Progenitor cell of endocrine pancreas (in vitro differentiated cells): ENCODE data around the gene CD1C. TPM values are rescaled to one million over a fixed set of nuclear protein-coding genes. Genes with fewer than 3 reads are reported as not detected.

Experiments
- DNase-seq: peaks from one replicate; pipeline ENCODE4 v3.0.0; 2021; ENCODE audit warnings: low spot score; ENCODE audit not compliant: unreplicated experiment
- H3K27ac Mint-ChIP-seq: 2 replicates; pipeline ENCODE4 v1.8.0; 2021; ENCODE audit warnings: mild to moderate bottlenecking, moderate library complexity, mixed read lengths
- H3K27me3 Mint-ChIP-seq: 2 replicates; pipeline ENCODE4 v1.8.0; 2021; ENCODE audit warnings: mixed read lengths
- H3K36me3 Mint-ChIP-seq: 2 replicates; pipeline ENCODE4 v1.8.0; 2022; ENCODE audit warnings: mixed read lengths; ENCODE audit not compliant: insufficient read depth
- H3K4me1 Mint-ChIP-seq: 2 replicates; pipeline ENCODE4 v1.8.0; 2021; ENCODE audit warnings: low read depth, mixed read lengths
- H3K4me3 Mint-ChIP-seq: 2 replicates; pipeline ENCODE4 v1.8.0; 2021; ENCODE audit warnings: low read depth, mild to moderate bottlenecking, moderate library complexity, mixed read lengths
- H3K9me3 Mint-ChIP-seq: 2 replicates; pipeline ENCODE4 v1.8.0; 2021; ENCODE audit warnings: low read depth, mixed read lengths
- CTCF ChIP-seq: fragments of 200-600 bp; sonication (generic); IDR thresholded peaks from one replicate; pipeline ENCODE4 v1.5.0; 2021; ENCODE audit warnings: antibody characterized with exemption, mild to moderate bottlenecking; ENCODE audit not compliant: unreplicated experiment
- total RNA-seq: library from RNA; stranded (reverse); gene quantifications from 2 replicates; pipeline ENCODE4 v1.2.1, GENCODE V29; 2021

The CD1C gene
- total RNA-seq, 1 donor from 2014 or later: not detected

GRCh38 chr1:158330391-158331105 lies 40.8 kb downstream of the CD1C start:
- no peak for TF ChIP-seq CTCF
- no peaks in the 10 kb centered on the region for H3K4me1 Mint-ChIP-seq
- DNase-seq: no peak
- H3K27ac Mint-ChIP-seq: no peak overlapping the region
- no peaks in the 10 kb centered on the region for H3K36me3 Mint-ChIP-seq
- no peaks in the 10 kb centered on the region for H3K27me3 Mint-ChIP-seq
- H3K4me3 Mint-ChIP-seq: no peak overlapping the region
- H3K9me3 Mint-ChIP-seq: no peaks in the 10 kb centered on the region

DNA sequence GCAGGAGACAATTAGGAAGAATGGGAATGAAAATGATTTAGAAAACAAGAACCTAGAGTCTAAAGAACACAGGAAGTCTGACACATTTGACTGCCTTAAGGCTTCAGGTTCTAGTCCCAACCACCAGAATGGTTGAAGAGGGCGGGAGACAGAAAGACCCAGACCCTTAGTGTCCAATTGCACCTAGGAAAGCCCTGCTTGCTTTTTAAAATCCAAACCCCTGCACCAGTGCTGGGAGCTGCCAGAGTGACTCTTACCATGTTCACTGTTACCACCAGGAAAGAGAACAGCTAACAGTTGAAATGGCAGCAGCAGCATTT lies 41.3 kb downstream of the CD1C start:
- H3K27ac Mint-ChIP-seq: no peak overlapping the region
- no peaks in the 10 kb centered on the region for H3K9me3 Mint-ChIP-seq
- no peak for DNase-seq
- no peaks in the 10 kb centered on the region for H3K27me3 Mint-ChIP-seq
- TF ChIP-seq CTCF: no peak
- no peaks in the 10 kb centered on the region for H3K4me1 Mint-ChIP-seq
- no peak overlapping the region for H3K4me3 Mint-ChIP-seq
- H3K36me3 Mint-ChIP-seq: no peaks in the 10 kb centered on the region

DNA sequence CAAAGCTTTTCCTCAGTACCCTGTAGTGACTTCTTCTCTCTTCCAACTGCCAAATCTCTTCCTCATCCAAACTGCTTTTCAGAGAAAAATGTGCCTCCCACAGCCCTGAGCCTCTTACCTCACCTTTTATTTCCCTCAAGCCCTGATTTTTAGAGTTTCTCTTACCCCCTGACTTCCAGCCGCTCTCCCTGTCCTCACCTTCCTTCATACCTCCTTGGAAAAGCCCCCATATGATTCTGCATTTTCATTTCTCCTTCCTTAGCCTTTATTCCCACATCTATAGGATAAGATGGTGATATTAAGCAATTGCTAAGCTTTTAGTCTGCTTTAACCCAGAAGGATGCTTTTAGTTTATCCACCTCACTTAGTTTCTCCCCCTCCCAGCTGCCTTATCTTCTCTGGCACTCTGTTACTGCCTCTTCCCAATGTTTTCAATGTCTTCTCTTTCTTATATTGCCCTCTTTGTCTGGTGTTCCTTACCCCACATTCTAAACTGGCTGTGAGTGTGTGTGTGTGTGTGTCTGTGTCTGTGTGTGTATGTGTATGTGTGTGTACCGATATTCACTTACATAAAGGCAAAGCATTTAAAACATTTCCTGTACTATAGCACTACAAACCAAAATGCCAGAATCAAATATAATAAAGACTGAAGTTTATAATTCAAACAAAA lies 41.9 kb downstream of the CD1C start, which contains the start of gene CD1B:
Gene CD1B (minus strand): TSS at position 51 of the 670 bp plus-strand sequence. CDS start 108 bp downstream, outside the sequence.
- no peaks in the 10 kb centered on the region for H3K4me1 Mint-ChIP-seq
- H3K4me3 Mint-ChIP-seq: no peak within 1 kb of the TSS
- H3K36me3 Mint-ChIP-seq: no peaks in the 10 kb centered on the region
- no peak for DNase-seq
- H3K27me3 Mint-ChIP-seq: no peaks in the 10 kb centered on the region
- no peaks in the 10 kb centered on the region for H3K9me3 Mint-ChIP-seq
- no peak for TF ChIP-seq CTCF
- H3K27ac Mint-ChIP-seq: no peak within 1 kb of the TSS

DNA sequence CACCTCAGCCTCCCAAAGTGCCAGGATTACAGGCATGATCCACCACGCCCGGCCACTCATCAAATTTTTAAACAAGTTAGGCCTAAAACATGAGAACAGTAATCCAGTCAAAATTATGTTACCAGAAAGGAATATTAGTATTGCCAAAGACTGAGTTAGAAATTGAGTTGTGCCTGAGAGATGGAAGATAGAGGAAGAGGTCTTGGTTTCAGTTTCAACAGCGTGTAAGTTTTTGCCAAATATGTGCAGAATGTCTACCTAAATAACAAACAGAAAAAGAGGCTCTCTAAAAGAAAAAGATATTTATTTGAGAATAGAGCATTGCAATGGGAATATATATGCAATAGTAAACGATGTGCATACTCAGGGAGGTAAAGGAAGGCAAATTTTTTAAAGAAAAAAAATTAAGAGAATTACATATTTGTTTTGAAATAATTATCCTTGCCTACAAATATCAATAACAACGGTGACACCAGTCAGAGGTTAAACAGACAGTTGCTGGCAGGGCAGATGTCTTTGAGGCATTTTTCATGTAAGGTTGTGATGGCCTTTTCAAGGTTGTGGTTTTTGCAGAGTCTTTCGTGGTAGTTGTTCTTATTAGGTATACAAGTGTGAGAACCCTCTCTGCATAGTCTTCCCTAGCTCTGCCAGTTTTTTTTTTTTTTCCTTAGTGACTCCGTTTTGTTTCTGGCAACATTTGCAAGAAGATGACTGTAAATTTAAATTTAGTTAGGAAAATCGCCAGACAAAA lies 43.9 kb downstream of the CD1C start:
- no peak for DNase-seq
- TF ChIP-seq CTCF: no peak
- Mint-ChIP-seq H3K4me3 (no peak overlapping the region), H3K36me3 (no peaks in the 10 kb centered on the region), H3K27me3 (no peaks in the 10 kb centered on the region), H3K4me1 (no peaks in the 10 kb centered on the region), H3K27ac (no peak overlapping the region), H3K9me3 (peaks cover 4% of the 10 kb centered on the region)

GRCh38 chr1:158334526-158335212 lies 44.9 kb downstream of the CD1C start:
- no peak for TF ChIP-seq CTCF
- H3K4me3 Mint-ChIP-seq: no peak overlapping the region
- H3K4me1 Mint-ChIP-seq: no peaks in the 10 kb centered on the region
- no peaks in the 10 kb centered on the region for H3K36me3 Mint-ChIP-seq
- DNase-seq: no peak
- no peak overlapping the region for H3K27ac Mint-ChIP-seq
- peaks cover 4% of the 10 kb centered on the region for H3K9me3 Mint-ChIP-seq
- H3K27me3 Mint-ChIP-seq: no peaks in the 10 kb centered on the region
